ENCODE data around the gene RNF11.

The RNF11 gene

DNA sequence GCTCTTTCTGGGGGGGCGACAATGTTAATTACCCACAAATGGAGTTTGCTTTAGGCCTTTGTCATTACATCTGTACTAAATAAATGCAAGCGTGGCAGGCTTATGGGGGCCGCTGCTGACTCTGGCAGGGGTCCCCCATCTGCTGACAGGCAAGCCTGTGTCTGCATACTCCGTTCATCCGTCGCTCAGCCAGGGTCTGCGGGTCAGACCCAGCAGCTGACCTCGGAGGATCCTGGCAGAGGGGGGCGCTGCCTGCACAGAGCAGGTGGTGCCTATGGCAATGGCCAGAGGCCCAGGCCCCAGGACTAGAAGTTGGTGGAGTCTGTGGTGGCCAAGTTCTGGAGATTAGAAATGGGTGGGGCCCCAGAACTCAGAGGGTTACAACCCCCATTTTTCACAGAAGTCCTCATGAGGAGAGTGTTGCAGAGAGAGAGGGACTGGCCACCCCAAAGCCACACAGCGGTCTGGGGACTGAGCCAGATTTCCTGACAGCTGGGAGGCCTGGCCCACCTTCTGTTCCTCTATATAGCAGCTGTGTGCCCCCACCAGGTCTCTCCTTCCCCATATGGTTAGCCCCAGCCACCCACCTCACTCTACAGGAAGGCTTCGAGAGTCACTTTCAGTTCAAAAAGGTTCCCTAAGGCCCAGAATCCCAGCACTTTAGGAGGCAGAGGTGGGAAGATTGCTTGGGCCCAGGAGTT, 63.3 kb downstream of the RNF11 start:
- DNase-seq = no peak

DNA sequence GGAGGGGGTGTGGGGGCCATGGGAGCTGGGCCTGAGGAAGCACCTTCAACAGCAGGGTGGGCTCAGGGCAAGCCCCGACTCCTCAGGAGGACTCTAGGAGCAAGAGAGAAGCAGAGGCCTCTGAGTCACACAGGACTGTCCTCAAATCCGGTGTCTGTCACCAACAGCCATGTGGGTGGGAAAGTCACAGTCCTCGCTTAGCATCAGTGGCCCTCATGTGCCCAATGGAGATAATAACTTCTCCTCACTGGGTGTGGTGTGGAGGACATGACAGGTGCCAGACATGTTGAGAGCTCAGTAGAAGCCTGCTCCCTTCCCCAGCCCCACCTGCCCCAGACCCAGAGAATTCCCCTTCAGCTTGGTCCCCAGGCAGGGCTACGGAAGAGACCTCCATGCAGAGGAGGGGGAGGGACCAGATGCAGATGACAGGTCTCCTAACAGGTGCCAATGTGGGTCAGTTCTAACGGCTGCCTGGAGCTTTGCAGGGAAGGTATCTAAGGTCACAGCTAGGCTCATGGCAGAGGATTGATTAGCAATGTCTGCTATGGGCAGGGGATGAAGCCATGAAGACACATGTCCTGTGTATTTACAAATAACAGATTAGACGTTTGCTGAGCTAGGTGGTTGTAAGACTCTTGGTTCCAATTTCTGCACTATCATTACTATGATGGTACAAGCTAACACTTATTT, 64.1 kb downstream of the RNF11 start:
- no peak for DNase-seq

DNA sequence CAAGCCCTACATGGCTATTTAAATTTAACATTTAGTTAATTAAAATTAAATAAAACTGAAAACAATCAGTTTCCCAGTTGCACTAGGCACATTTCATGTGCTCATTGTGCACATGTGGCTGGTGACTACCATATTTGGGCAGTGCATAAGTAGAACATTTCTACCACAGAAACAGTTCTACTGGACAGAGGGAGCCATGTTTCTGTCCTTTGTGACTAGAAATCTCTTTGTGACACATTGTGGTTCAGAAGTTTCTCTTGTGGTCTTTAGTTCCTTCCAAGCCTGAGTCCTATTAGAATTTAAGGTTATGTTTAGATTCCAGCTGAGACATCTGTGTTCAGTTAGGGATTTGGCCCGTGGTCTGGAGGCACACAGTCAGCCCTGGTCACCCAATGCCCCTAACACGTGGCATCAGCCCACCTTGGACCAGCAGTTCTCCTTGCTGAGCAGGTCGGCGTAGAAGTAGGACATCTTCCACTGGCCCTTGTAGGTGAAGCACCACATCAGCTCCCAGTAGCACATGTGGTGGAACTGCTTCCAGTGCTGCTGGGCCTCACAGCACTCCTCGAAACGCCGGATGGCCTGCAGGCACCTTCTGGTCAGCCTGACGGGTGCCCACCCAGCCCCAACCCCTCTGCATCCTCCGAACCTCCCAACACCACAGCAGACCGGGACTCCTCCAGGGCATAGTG, 65.2 kb downstream of the RNF11 start:
- no peak for DNase-seq

DNA sequence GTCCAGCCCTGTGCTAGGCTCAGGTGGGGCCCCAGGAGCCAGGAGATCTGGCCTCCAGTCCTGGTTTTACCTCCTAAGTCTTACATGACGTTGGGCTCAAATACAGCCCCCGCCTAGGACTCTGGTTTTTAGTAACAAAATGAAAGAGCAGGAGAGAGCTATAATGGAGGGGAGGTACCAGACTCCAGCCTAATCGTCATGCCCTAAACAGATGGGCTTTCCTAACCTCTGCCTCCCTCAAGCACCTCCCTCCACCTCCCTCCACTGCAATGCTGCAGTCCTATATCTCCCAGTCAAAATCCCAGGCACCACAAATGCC, 65.7 kb downstream of the RNF11 start:
- no peak for DNase-seq

DNA sequence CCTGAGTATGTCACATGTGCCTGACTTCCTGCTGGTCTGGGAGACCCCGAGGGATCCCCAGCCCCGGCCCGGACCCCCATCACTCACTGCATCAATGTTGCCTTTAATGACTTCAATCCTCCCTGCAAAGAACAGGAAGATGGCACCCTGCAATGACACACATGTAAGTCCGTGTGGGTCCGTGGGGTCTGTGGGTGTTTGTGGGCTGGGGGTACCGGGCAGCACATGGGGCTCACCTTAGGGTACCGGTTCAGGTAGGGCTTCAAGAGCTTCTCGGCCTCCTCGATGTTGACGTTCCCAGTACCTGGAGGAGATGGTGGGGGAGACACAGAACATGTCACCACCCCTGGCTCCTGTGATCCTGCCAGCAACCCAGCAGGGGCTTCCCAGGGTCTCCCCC, 66.2 kb downstream of the RNF11 start:
- DNase-seq = no peak

DNA sequence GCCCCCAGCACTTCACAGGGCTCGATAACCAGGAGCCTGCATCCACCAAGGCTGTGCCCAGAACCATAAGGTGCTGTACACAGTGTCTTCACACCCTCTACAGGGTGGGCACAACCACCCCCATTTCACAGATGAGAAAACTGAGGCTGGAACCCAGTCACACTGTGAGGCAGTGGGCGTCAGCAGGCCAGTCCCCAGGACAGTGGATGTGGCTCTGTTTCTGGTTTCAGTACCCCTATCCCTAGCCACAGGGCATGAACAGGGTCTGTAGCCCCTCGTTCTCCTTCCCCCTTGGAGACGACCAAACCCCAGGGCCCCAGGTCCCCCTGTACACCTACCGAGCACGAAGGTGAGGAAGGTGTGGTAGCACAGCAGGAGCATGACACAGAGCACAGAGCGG, 66.7 kb downstream of the RNF11 start:
- DNase-seq = no peak

DNA sequence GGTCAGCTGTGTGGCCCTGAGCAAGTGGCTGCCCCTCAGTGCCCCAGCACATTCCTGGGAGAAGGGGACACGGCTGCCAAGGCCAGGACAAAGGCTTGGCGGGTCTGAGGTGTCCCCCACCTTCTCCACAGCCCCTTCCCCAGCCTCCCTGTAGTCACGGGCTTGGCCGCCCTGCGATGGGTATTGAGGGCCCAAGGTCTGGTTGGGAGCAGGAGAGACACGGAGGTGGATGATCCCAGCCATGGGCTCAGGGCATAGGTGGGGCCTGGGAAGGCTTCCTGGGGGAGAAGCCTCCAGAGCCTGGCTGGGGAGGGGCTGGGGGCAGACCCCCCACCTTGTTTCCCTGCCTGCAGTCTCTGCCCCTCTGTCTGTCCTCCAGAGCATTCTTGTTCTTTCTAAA, 67.2 kb downstream of the RNF11 start:
- DNase-seq = no peak

DNA sequence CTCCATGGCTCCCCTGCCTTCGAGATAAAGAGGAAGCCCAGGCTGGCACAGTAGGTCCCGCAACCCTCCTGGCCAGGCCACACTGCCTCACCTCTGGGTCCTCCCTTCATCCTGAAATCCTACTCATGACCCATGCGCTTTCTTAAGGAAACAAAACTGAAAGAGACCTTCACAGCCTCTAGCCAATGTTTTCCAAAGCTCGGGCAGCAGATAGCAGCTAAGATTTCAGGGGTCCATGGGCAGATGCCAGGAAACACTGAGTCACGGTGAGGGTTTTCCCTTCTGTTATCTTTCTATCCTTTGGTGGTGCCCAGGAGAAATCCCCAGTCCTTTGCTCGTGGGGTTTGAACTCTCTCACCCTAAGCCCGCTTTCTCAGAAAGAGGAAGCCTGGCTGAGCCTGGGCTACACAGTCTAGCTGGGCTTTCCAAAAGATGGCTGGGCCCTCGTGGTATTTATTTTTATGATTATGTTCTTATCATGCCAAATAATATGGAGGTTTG, 67.7 kb downstream of the RNF11 start:
- DNase-seq = no peak

DNA sequence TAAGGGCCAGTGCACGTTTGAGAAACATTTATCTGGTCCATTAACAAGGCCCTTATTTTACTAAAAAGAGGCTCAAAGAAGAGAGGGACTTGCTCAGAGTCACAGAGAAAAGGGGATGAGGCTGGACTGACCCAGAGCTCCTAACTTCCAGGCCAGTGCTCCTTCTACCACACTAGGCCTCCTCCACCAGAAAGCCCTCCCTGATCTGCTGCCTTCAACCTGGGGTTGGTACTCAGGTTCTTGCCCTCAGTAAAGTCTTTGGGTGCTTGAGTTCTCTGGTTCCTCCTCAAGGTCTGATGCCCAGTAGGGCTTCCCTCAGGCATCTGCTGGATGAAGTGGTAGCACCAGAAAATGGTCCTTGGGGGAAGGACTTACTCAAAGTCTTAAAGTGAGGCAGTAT, 68.3 kb downstream of the RNF11 start:
- no peak for DNase-seq

DNA sequence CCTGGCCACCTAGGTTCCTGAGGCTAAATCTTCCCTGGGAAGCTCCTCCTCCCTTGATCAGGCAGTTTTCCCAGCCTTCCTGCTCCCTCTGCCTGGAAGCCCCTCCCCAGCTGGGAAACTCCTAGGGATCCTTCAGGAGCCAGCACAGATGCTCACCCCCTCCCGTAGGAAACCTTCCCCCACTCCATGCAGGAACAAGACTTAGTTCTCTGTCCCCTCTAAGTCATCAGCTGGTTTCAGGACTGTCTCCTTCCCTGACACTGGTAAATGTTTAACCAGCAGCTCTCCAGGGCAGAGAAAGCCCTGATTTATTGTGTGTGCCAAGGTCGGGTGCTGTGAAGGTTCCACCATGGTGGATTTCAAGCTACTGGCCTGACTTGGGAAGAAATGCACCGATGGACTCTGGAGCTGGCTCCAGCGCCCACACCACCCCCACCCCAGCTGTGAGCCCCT, 69.3 kb downstream of the RNF11 start:
- DNase-seq = no peak

DNA sequence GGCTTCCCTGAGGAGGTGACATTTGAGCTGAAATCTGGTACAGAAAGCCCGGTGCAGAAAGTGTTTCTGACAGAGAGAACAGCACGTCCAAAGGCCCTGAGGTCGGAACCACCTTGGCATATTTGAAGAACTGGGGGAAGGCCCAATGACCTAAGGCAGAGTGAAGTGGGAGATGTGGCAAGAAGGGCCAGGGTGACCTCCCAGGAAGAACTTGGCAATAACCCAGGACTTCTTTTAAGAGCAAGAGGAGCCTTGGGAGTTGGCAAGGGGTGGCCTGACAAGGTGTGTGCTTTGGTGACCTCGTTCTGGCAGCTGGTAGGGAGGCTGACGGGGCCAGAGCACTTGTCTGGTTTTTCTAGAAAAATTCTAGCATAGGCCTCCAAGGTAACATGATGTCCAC, 70.9 kb downstream of the RNF11 start:
- DNase-seq = no peak

DNA sequence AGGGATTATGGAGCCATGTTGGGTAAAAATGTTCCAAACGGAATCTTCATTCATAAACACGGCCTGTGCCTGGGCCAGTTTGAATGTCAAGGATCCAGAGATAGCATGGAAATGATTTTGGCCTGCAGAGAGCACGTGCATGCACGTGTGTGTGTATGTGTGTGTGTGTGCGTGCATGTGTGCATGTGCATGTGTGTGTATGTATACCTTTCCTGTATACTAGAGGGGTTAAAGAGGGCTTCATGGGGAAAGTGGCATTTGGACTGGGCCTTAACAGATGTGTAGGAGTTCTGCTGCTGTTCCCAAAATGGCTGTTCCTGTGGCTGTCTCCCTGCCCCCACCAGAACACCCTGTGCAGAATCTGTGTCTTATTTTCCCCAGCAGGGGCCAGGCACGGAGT, 72.6 kb downstream of the RNF11 start:
- DNase-seq = no peak

DNA sequence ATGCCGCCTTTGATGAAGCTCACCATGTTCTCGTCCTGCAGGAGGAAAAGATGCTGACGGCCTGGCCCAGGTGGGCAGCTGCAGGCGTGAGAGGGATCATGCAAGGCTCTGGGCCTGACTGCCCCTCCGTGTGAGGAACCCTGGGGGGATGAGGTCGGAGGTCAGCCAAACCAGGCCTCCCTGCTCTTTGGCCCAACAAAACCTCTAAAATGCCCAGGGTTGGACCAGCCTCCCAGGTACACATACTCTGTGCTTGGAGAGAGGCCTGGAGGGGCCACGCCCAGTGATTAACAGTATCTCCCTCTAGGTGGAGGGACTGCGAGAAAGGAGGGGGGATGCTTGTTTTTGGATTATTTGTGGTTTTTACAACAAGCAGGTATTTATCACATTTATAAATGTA, 73.2 kb downstream of the RNF11 start:
- no peak for DNase-seq

DNA sequence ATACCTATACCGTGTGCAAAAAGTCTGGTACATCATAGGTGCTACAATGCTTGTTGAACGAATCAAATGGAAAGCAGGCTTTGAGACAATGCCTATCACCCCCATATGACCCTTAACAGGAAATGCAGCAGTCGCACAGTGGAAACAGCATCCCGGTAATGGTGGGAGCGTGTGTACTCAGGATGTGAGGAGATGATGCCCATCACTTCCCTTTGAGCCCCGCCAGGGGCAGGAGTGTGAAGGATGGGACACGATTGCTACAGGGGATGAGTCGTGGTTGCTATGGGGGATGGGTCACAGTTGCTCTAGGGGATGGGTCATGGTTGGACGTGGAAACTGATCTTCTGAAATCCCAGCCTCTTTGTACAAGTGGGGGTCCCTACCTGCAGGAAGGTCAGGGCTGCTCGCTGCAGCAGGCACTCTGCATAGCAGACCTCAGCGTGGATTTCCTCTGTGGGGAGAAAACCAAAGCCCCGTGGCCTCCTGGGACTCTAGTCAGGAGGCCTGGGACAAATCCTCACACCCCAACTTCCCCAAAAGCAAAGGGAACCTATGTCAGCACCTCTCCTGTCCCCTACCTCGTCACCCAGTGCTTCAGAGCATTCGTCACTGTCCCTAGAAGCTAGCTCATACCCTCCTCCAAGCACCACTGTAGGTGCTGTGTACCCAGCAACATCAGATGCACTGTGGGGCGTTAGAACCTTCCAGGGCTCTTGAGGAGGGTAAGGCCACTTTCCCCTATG, 75.0 kb downstream of the RNF11 start:
- no peak for DNase-seq

DNA sequence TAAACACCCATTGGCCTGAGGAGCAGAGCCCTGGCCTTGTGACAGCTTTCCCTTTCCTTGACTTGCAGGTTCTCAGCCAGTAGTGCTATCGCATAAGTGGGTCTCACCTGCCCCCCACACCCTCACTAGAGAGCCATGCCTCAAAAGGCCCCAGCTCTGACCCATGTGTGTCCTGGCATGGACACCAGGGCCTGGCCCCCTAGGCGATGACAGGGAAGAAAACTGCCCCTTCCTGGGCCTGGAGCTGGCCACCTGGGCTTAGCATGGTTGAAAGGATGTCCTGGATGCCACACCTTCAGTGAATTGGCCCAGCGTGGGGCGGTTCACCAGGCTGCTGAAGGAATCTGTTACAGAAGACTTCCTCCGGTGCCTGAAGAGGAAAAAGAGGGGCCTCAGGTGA, 75.8 kb downstream of the RNF11 start:
- no peak for DNase-seq

DNA sequence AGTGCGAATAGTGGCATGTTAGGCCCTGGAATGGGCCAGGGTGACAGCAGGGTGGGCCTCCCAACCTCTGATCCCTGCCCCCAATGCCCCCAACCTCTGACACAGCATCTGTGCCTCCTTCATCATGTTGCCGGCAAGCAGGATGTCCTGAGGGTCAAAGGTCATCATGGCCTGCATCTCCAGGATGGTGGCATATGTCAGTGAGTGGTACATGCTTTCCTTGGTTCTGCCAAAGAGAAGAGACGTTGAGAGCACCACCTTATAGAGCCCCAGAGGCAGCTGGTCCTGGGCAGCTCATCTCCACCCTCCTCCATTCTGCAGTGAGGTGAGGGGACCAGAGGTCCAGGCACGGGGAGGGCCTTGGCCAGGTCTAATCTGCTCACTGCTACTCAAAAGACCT, 76.6 kb downstream of the RNF11 start:
- DNase-seq = no peak

DNA sequence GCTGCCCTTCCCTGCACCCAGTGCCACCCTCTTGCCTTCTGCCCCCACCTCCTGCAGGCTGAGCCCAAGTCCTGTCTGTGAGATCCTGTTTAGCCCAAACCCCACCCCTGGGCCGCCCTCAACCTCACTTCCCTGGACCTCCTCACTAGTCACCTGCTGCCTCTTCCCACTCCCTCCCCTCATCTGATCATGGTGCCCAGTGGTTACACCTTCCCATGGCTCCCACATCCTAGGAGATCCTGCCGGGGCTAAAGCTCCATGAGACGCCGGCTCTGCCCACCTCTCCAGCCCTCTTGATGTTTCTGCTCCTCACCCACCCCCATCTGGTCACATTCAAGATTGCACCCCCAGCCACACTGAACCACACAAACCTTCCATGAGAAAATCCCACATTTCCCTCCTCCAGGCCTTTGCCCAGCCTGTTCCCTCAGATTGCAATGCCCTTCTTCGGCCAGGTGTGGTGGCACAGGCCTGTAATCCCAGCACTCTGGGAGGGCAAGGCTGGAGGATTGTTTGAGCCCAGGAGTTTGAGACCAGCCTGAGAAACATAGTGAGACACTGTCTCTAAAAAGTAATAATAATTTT, 77.3 kb downstream of the RNF11 start:
- DNase-seq = no peak

DNA sequence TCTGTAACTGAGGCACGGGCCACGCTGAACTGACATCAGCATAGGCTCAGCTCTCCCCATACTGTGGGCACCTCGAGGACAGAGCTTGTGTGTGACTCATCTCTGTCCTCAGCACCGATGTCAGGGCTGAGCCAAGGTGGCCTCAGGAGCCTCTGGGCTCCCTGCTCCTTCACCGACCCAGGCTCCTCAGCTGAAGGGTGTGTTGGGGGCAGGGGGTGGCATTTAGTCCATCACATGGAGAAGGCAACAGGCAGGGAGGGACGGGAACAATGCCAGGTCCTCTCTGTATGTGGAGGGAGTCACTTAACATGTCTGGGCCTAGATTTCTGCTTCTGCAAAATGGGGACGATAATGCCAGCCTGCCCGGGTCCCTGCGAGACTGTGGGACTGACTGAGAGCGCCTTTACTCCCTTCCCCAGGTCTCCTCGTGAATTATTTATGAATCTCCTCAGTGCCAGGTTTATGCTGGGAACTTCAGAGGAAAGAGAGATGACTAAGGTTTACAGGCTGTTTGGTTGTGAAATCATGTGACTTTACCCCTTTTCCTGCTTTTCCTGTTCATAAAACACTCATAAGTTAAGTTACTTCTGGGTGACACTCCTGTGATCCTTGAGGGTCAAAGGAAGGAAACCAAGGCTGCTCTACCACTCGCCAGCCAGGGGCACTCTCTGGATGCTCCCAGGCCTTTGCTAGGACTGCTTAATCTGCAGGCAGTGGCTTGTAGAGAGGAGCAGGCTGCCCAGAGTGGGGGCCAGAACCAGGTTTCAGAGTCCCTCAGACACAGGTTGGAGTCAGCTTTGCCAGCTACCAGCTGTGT, 78.1 kb downstream of the RNF11 start:
- no peak for DNase-seq

DNA sequence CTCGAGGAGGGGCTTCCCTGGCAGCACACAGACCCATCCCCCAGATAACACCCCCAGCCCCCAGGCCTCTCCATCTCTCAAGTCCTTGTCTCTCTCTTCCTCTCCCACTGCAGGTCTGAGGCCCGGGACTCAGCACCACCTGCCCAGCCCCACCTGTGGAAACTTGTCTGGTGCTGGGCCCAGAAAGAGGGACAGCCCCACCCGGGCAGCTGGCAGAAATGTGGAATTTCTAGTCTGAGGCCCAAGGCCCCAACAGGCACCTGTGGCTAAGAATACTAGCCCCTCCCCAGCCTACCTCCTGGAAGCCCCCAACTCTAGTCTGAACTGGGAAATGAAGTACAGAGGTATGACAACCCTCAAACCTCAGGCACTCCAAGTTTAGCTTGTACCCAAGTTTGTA, 78.9 kb downstream of the RNF11 start:
- no peak for DNase-seq

DNA sequence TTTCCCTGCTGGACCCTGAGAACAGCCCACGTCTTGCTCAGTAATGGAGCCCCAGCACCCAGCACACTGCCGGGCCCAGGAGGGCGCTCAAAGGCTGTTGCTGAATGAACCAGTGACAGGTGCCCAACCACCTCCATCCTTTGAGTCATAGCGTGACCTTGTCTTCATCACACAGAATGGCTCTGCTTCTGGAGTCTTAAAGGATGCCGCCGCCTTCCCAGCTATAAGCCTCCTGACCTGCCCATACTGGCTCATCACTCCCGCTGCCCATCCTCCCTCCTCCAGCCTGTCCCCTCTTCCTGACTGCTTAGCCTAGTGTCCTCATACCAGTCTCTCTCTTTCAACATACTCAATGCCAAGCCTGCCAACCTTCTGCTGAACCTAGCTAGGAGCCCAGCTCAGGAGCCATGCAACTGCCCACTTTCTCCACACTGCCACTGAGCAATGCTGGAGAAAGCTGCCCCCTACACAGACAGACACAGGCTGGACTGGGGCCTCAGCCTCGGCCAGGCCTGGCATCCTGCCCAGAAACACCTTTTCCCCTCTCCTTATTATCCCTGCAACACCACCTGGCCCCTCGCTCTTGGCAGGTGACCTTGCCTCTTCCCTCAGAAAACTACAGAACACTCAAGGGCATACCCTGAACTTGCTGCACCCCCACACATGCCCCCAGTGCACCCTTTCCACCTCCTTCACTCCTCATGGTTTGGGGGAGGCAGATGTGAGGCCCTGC, 80.2 kb downstream of the RNF11 start:
- DNase-seq = peak; percentile 24 to 76

DNA sequence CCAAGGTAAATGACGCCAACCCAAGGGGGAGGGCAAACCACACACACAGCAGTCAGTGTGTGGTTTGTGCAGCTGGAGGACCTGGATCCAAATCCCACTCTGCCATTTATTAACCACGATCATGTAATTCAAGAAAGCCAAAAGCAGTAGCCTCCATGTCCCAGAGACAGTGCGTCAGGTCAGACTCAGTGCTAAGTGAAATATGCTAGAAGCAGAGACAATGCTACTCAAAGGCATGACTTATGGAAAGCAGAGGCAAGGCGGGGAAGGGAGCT, 80.7 kb downstream of the RNF11 start:
- peak in 1 of 2 experiments; percentile 72 for DNase-seq

DNA sequence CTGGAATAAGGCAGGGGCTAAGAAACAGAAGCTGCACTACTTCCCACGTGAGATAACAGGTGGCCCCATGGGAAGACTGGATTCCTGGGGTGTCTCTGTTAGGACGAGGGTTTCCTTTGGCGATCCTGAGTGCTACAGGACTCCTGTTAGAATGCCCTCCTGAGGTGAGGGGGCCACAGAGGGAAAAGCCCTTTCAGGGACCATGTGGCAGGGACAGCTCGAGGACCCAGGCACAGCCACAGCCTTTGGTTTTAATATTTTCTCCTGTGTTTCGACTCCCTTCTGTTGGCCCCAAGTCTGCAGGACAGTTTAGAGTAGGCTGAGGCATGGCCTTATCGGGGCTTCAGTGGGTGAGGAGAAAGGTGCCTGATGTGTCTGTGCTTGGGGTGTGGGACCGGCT, 81.7 kb downstream of the RNF11 start:
- DNase-seq = no peak

Measured in NCI-H2081 (cell line).